Keratinocyte (primary cell): ENCODE measurements around the gene ATP9B.

Source experiments
- EZH2 ChIP-seq: IDR thresholded peaks from one replicate; pipeline ENCODE4 v1.6.1; 2012; ENCODE audit warnings: inconsistent platforms, mild to moderate bottlenecking, low read length, moderate library complexity
- TF ChIP-seq, protein P1 (sequence below), 3 experiments: IDR thresholded peaks in 1 of 3; conservative IDR thresholded peaks in 1 of 3; optimal IDR thresholded peaks in 1 of 3; 2 replicates in 2 of 3; 3 replicates in 1 of 3; pipeline versions ENCODE3 to v1.5.1; 2011; ENCODE audit warnings: low read length in 3 of 3, mild to moderate bottlenecking in 3 of 3, moderate library complexity in 2 of 3, control low read depth in 1 of 3, inconsistent platforms in 1 of 3; ENCODE audit not compliant: insufficient read depth in 2 of 3; ENCODE audit errors: extremely low read depth in 1 of 3

GRCh38 chr18:79227621-79228020, 158.4 kb downstream of the ATP9B start:
- TF ChIP-seq, protein P1, sequence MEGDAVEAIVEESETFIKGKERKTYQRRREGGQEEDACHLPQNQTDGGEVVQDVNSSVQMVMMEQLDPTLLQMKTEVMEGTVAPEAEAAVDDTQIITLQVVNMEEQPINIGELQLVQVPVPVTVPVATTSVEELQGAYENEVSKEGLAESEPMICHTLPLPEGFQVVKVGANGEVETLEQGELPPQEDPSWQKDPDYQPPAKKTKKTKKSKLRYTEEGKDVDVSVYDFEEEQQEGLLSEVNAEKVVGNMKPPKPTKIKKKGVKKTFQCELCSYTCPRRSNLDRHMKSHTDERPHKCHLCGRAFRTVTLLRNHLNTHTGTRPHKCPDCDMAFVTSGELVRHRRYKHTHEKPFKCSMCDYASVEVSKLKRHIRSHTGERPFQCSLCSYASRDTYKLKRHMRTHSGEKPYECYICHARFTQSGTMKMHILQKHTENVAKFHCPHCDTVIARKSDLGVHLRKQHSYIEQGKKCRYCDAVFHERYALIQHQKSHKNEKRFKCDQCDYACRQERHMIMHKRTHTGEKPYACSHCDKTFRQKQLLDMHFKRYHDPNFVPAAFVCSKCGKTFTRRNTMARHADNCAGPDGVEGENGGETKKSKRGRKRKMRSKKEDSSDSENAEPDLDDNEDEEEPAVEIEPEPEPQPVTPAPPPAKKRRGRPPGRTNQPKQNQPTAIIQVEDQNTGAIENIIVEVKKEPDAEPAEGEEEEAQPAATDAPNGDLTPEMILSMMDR (optimal IDR thresholded peaks at IDR 0.05 in 1 of 3, IDR thresholded peaks at IDR 0.05 in 1 of 3, conservative IDR thresholded peaks at IDR 0.05 in 1 of 3; ENCODE audit: extremely low read depth in 1 of 3, insufficient read depth in 2 of 3, low read length in 3 of 3) = no peak
- no peak for TF ChIP-seq EZH2
